ENCODE data around the gene CNNM3. TPM values are rescaled to one million over a fixed set of nuclear protein-coding genes. Genes with fewer than 3 reads are reported as not detected.

Gene CNNM3
- total RNA-seq, 1 experiment from 2014 or later, result 25.1 TPM

DNA sequence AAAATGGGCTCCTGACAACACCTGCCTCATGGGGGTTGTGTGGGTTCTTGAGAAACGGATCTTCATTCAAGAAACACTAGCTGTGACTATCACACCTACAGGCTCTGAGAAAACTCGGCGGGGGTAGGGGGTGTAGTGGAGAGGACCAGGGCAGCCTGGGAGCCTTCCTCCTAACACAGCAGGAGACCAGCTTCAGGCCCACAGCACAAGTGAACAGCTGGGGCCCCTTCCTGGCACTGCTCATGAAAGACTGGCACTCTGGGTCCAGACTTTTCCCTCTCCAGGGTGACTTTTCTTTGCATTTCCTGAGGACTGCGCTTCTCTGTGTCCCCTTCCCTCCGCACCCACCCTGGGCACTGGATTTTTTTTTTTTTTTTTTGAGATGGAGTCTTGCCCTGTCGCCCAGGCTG, 61.0 kb downstream of the CNNM3 start:
- Mint-ChIP-seq H3K27me3 (ENCODE audit: unreplicated experiment) (peaks cover 53% of the 10 kb centered on the region), H3K4me1 (ENCODE audit: low read depth, unreplicated experiment) (no peaks in the 10 kb centered on the region), H3K36me3 (ENCODE audit: insufficient read depth, unreplicated experiment) (no peaks in the 10 kb centered on the region), H3K9me3 (ENCODE audit: low read depth, unreplicated experiment) (no peaks in the 10 kb centered on the region), H3K27ac (ENCODE audit: unreplicated experiment) (no peak overlapping the region), H3K4me3 (ENCODE audit: low read depth, unreplicated experiment) (no peak overlapping the region)
- CTCF ChIA-PET, result no interaction called here
- intact Hi-C loops (cut with micrococcal nuclease; ENCODE audit: unreplicated experiment), result no loop called here
- no peak for DNase-seq
- no TSS peak for BruUV-seq (replicated peaks)
- TF ChIP-seq, protein P1, sequence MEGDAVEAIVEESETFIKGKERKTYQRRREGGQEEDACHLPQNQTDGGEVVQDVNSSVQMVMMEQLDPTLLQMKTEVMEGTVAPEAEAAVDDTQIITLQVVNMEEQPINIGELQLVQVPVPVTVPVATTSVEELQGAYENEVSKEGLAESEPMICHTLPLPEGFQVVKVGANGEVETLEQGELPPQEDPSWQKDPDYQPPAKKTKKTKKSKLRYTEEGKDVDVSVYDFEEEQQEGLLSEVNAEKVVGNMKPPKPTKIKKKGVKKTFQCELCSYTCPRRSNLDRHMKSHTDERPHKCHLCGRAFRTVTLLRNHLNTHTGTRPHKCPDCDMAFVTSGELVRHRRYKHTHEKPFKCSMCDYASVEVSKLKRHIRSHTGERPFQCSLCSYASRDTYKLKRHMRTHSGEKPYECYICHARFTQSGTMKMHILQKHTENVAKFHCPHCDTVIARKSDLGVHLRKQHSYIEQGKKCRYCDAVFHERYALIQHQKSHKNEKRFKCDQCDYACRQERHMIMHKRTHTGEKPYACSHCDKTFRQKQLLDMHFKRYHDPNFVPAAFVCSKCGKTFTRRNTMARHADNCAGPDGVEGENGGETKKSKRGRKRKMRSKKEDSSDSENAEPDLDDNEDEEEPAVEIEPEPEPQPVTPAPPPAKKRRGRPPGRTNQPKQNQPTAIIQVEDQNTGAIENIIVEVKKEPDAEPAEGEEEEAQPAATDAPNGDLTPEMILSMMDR (IDR thresholded peaks at IDR 0.05; ENCODE audit: unreplicated experiment), result no peak

DNA sequence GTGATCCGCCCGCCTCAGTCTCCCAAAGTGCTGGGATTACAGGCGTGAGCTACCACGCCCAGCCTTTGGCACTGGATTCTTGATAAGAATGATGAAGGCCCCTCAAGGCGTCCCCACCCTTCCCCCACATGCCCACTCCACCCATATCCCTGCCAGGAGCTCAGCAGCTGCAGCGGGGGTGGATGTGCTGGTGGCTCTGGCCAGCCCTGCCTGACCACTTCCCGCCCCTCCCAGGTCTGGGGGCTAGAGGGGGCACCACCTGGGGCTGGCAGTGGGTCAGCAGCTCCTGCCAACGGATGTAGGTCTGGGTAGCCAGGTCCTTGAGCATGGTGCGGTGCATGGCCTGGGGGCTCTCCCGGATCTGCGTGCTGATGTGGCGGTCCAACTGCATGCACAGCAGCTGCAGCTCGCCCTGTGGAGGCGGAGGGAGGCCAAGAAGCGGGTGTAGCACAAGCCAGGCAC, 61.6 kb downstream of the CNNM3 start:
- H3K4me3 Mint-ChIP-seq (ENCODE audit: low read depth, unreplicated experiment), result no peak overlapping the region
- intact Hi-C loops (cut with micrococcal nuclease; ENCODE audit: unreplicated experiment), result no loop called here
- H3K4me1 Mint-ChIP-seq (ENCODE audit: low read depth, unreplicated experiment), result no peaks in the 10 kb centered on the region
- TF ChIP-seq, protein P1 (IDR thresholded peaks at IDR 0.05; ENCODE audit: unreplicated experiment), result no peak
- H3K36me3 Mint-ChIP-seq (ENCODE audit: insufficient read depth, unreplicated experiment), result no peaks in the 10 kb centered on the region
- BruUV-seq (replicated peaks), result no TSS peak
- no peaks in the 10 kb centered on the region for H3K9me3 Mint-ChIP-seq (ENCODE audit: low read depth, unreplicated experiment)
- H3K27ac Mint-ChIP-seq (ENCODE audit: unreplicated experiment), result no peak overlapping the region
- DNase-seq, result no peak
- H3K27me3 Mint-ChIP-seq (ENCODE audit: unreplicated experiment), result peaks cover 53% of the 10 kb centered on the region
- CTCF ChIA-PET, result no interaction called here

DNA sequence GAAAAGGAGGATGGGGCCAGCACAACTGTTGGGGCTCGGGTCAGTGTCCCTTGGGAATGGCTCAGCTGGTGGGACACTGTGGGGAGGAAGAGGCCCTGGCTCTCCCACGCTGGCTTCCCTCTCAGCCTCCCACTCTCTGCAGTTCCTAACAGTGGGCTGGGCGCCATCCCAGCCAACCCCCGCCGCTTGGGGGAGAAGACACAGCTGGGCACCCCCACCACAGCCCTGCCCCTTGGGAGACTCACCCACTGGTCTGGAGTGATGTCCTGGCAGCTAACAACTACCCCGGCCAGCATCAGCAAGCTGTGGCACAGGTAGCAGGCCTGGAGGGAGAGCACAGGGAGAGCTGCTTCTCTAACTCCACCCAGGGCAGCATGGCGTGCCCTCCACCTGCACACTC, 62.1 kb downstream of the CNNM3 start:
- H3K4me1 Mint-ChIP-seq (ENCODE audit: low read depth, unreplicated experiment), result no peaks in the 10 kb centered on the region
- peaks cover 53% of the 10 kb centered on the region for H3K27me3 Mint-ChIP-seq (ENCODE audit: unreplicated experiment)
- H3K36me3 Mint-ChIP-seq (ENCODE audit: insufficient read depth, unreplicated experiment), result no peaks in the 10 kb centered on the region
- CTCF ChIA-PET, result interaction anchor here (0.6 kb wide), 1 partner anchor 126 kb away, joined by 4 read pairs; no protein-coding TSS in a partner anchor
- DNase-seq, result no peak
- TF ChIP-seq, protein P1 (IDR thresholded peaks at IDR 0.05; ENCODE audit: unreplicated experiment), result no peak
- H3K9me3 Mint-ChIP-seq (ENCODE audit: low read depth, unreplicated experiment), result no peaks in the 10 kb centered on the region
- intact Hi-C loops (cut with micrococcal nuclease; ENCODE audit: unreplicated experiment), result no loop called here
- H3K27ac Mint-ChIP-seq (ENCODE audit: unreplicated experiment), result no peak overlapping the region
- no peak overlapping the region for H3K4me3 Mint-ChIP-seq (ENCODE audit: low read depth, unreplicated experiment)
- BruUV-seq (replicated peaks), result no TSS peak

DNA sequence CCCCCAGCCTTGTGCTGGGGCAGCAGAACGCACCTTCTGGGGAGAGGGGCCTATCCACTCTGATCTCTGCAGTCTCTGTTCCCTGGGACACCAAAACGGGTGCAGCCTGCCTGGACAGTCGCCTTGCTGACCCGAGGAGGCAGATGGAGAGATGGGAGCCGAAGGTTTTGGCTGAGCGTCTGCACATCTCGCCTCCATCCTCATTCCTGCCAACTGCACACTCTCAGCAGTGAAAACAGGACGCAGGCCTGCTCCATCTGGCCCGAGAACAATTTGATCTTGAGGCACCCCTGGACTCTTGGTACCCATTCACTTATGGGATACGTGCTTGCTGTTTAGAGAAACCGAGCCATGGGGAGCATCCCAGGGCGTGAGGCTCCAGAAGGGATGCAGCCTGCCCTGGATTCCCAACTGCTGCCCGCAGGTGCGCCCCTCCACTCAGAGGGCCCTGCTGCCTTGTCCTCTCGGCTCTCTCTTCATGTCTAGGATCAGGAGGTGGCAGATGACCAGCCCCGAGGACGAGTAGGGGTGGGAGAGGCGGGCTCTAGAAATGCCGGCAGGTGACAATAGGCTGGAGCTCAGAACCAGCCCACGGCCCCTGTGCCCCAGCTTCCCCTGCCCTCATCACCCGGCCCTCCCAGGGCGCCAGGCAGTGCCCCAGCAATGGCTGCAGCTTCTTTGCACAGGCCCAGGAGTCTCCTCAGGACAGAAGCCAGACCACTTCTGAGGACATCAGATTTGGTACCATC, 62.9 kb downstream of the CNNM3 start:
- intact Hi-C loops (cut with micrococcal nuclease; ENCODE audit: unreplicated experiment), result no loop called here
- CTCF ChIA-PET, result interaction anchor here (0.6 kb wide), 1 partner anchor 125 kb away, joined by 4 read pairs; no protein-coding TSS in a partner anchor
- BruUV-seq (replicated peaks), result no TSS peak
- Mint-ChIP-seq H3K9me3 (ENCODE audit: low read depth, unreplicated experiment) (no peaks in the 10 kb centered on the region), H3K4me1 (ENCODE audit: low read depth, unreplicated experiment) (peaks cover under 1% of the 10 kb centered on the region), H3K4me3 (ENCODE audit: low read depth, unreplicated experiment) (no peak overlapping the region), H3K27me3 (ENCODE audit: unreplicated experiment) (peaks cover 53% of the 10 kb centered on the region), H3K27ac (ENCODE audit: unreplicated experiment) (no peak overlapping the region), H3K36me3 (ENCODE audit: insufficient read depth, unreplicated experiment) (no peaks in the 10 kb centered on the region)
- TF ChIP-seq, protein P1 (IDR thresholded peaks at IDR 0.05; ENCODE audit: unreplicated experiment), result no peak
- no peak for DNase-seq

Data from Calu3 (cell line).